ENCODE measurements around the gene KIF11. TPM values are rescaled to one million over a fixed set of nuclear protein-coding genes. Genes with fewer than 3 reads are reported as not detected.

Gene KIF11
- total and polyA plus RNA-seq, 2 of the 4 experiments (the other 2 are of a cell fraction) = 8.8 to 18.3 TPM

DNA sequence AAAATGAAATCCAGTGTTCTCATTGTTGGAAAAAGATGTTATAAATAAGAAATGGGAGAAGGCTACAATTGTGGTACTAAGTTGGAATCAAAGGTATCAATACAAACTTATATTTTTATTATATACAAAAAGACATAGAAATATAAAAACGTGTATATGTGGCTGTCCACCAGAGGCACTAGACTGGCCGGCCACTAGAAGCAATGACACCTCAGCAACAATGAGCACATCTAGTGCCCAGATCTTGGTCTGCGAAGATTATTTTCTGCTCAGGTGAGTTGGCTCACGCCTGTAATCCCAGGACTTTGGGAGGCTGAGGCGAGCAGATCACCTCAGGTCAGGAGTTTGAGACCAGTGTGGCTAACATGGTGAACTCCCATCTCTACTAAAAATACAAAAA lies 40.6 kb upstream of the KIF11 start:
- peaks cover 5% of the 10 kb centered on the region for H3K9me3 ChIP-seq (ENCODE audit: control insufficient read depth, insufficient read depth, low read length)
- H4K20me1 ChIP-seq (ENCODE audit: insufficient read depth, low read length) = no peaks in the 10 kb centered on the region; the same call in 1 of the 2 replicates
- H3K23ac ChIP-seq (ENCODE audit: low read depth, low read length) = no peak overlapping the region
- H2BK15ac ChIP-seq (ENCODE audit: low read depth, low read length) = no peak overlapping the region
- in situ Hi-C loops (cut with MboI; ENCODE audit: low sequenced_read_pairs) = no loop called here
- dilution Hi-C loops (cut with HindIII; ENCODE audit: low sequenced_read_pairs, unreplicated experiment) = no loop called here
- no peak overlapping the region for H4K5ac ChIP-seq (ENCODE audit: low read depth, low read length)
- ChIA-PET CTCF (interaction anchor here (0.6 kb wide), 1 partner anchor 51 kb away, joined by 3 read pairs; no protein-coding TSS in a partner anchor), POLR2A (ENCODE audit: unreplicated experiment) (no interaction called here)
- no peak overlapping the region for H2BK5ac ChIP-seq (ENCODE audit: low read depth, low read length, poor library complexity, severe bottlenecking)
- no peak overlapping the region for H2AK5ac ChIP-seq (ENCODE audit: low read depth, low read length)
- no peak overlapping the region for H2BK20ac ChIP-seq (ENCODE audit: low read depth, low read length)
- intact Hi-C loops (cut with micrococcal nuclease) = no loop called here
- TF ChIP-seq ELK1 (IDR thresholded peaks at IDR 0.05; ENCODE audit: borderline replicate concordance, low read depth, low read length) = no peak
- TF ChIP-seq USF2 (IDR thresholded peaks at IDR 0.05; ENCODE audit: low read depth, low read length) = no peak
- no peak; the same call in 1 of the 2 replicates for TF ChIP-seq CTCF (conservative IDR thresholded peaks at IDR 0.05; ENCODE audit: low read depth, low read length)
- no peak for TF ChIP-seq FOS (IDR thresholded peaks at IDR 0.05; ENCODE audit: low read depth, low read length)
- TF ChIP-seq CHD1 (IDR thresholded peaks at IDR 0.05; ENCODE audit: low read depth, low read length) = no peak
- no peak for TF ChIP-seq RCOR1 (IDR thresholded peaks at IDR 0.05; ENCODE audit: insufficient replicate concordance, low read length)
- TF ChIP-seq BHLHE40 (IDR thresholded peaks at IDR 0.05; ENCODE audit: low read depth, low read length) = no peak
- no peak for TF ChIP-seq RFX5 (IDR thresholded peaks at IDR 0.05; ENCODE audit: low read depth, low read length)
- H2AK9ac ChIP-seq (replicated peaks; ENCODE audit: low read depth, low read length, poor library complexity) = no peak overlapping the region
- peaks cover 11% of the 10 kb centered on the region for H3K36me3 ChIP-seq (ENCODE audit: control insufficient read depth, insufficient read depth, low read length)
- WGBS, 2 experiments (ENCODE audit: extremely low coverage in 2 of 2, insufficient read length in 1 of 2) = 100% methylated on average over 1 of the region's 5 CpGs; no CpG with 5 or more reads in 1 of the 2 experiments
- no peak overlapping the region for H3K4ac ChIP-seq (ENCODE audit: low read depth, low read length)
- no peak overlapping the region for H3K4me2 ChIP-seq (ENCODE audit: low read depth, low read length)
- H2BK120ac ChIP-seq (ENCODE audit: low read depth, low read length) = no peak overlapping the region
- H3K27ac ChIP-seq (ENCODE audit: insufficient read depth, low read length) = no peak overlapping the region
- peaks cover 4% of the 10 kb centered on the region; the same call in 1 of the 2 replicates for H3K9me1 ChIP-seq (ENCODE audit: insufficient read depth, low read length)
- H4K91ac ChIP-seq (ENCODE audit: insufficient read depth, low read depth, low read length) = no peak overlapping the region
- H3K18ac ChIP-seq (ENCODE audit: low read depth, low read length) = no peak overlapping the region
- H3K4me3 ChIP-seq (ENCODE audit: insufficient read depth, low read depth, low read length) = no peak overlapping the region
- BruUV-seq (replicated peaks) = no TSS peak
- H3K27me3 ChIP-seq (ENCODE audit: control insufficient read depth, insufficient read depth, low read length) = no peaks in the 10 kb centered on the region
- no peak overlapping the region for H3K9ac ChIP-seq (ENCODE audit: low read depth, low read length)
- no peak for DNase-seq
- no peak overlapping the region for H3K56ac ChIP-seq (ENCODE audit: extremely low read depth, insufficient read depth, low read length)
- H3K14ac ChIP-seq (replicated peaks; ENCODE audit: low read depth, low read length) = no peak overlapping the region
- H4K8ac ChIP-seq (ENCODE audit: low read depth in 2 of 2, low read length in 2 of 2) = no peak overlapping the region
- no peak for ATAC-seq (ENCODE audit: low read depth)
- no peaks in the 10 kb centered on the region for H3K4me1 ChIP-seq (ENCODE audit: control insufficient read depth, insufficient read depth, low read length)
- peaks cover 13 to 36% of the 10 kb centered on the region in 2 experiments for H3K79me1 ChIP-seq (ENCODE audit: low read depth in 1 of 2, low read length in 2 of 2)
- H2AFZ ChIP-seq (replicated peaks; ENCODE audit: low read length, poor library complexity) = no peak overlapping the region
